Measurements from ENCODE around the gene PRKCQ. TPM values are rescaled to one million over a fixed set of nuclear protein-coding genes. Genes with fewer than 3 reads are reported as not detected.

Gene PRKCQ
- total RNA-seq (10 to 100 TPM; 44.1 to 46.7 TPM), polyA plus RNA-seq (55.3 TPM)

DNA sequence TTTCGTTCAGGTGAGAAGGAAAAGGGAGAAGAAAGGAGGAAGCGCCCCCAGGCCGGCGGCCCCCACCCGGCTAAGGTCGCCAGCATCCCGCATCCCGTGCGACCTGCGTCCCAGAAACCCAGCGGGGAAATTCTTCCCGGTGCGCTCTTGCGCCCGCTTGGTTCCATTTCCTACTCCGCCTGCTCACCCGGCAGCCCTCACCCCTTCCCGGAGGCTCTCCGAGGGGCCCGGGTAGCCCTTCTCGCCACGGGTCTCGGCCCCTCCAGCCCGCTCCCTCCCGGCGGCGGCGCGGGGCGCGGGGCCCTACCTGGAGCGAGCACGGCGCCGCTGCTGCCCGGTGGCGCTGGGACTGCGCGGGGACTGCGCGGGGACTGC, at the start of gene PRKCQ:
TSS of gene PRKCQ (minus strand) at position 373 of the 375 bp plus-strand sequence. CDS start 65,141 bp downstream, outside the sequence.
- DNase-seq = no peak
- CTCF ChIA-PET = interaction anchor here (1.0 to 3.7 kb wide), 13 partner anchors 13 to 139 kb away, joined by 3 to 39 read pairs (median 5); no protein-coding TSS in a partner anchor
- H3K36me3 Mint-ChIP-seq = peaks cover 10 to 55% (median 15%) of the 10 kb centered on the region in 3 donors

GRCh38 chr10:6625428-6625827, 45.4 kb upstream of the PRKCQ start:
- Histone ChIP-seq H3K36me3 (ENCODE audit: insufficient read depth, low read length) (no peaks in the 10 kb centered on the region), H3K4me1 (ENCODE audit: insufficient read depth, low read length) (no peaks in the 10 kb centered on the region), H3K9me3 (ENCODE audit: low read length) (no peaks in the 10 kb centered on the region), H3K27me3 (ENCODE audit: insufficient read depth, low read length, poor library complexity, severe bottlenecking) (no peaks in the 10 kb centered on the region), H3K27ac (ENCODE audit: low read depth, low read length) (no peak overlapping the region), H3K4me3 (ENCODE audit: low read length) (no peak overlapping the region)
- peak overlapping the region in 2 of 8 donors; percentile 8 to 22 for H3K27ac Mint-ChIP-seq
- POLR2A ChIA-PET = interaction anchor here (1.2 kb wide), 1 partner anchor 63 kb away, joined by 3 read pairs; no protein-coding TSS in a partner anchor
- peaks cover 7 to 27% (median 27%) of the 10 kb centered on the region in 3 donors for H3K36me3 Mint-ChIP-seq
- no peaks in the 10 kb centered on the region for H3K9me3 Mint-ChIP-seq
- peaks cover 0 to 14% (median 8%) of the 10 kb centered on the region in 3 donors for H3K4me1 Mint-ChIP-seq
- no peak overlapping the region for H3K4me3 Mint-ChIP-seq
- peaks cover 0 to 5% of the 10 kb centered on the region in 2 donors for H3K27me3 Mint-ChIP-seq
- peak in 1 of 5 donors; percentile 31 for DNase-seq
- CTCF ChIA-PET = interaction anchor here (0.7 kb wide), 1 partner anchor 43 kb away, joined by 3 read pairs; no protein-coding TSS in a partner anchor

More for the DNA sequence above, at the start of gene PRKCQ:
- Histone ChIP-seq H3K4me1 (ENCODE audit: insufficient read depth, low read length) (peaks cover 60% of the 10 kb centered on the region), H3K9me3 (ENCODE audit: low read length) (no peaks in the 10 kb centered on the region), H3K36me3 (ENCODE audit: insufficient read depth, low read length) (no peaks in the 10 kb centered on the region), H3K27ac (ENCODE audit: low read depth, low read length) (peak within 1 kb of the TSS; percentile 83), H3K27me3 (ENCODE audit: insufficient read depth, low read length, poor library complexity, severe bottlenecking) (no peaks in the 10 kb centered on the region), H3K4me3 (ENCODE audit: low read length) (peak within 1 kb of the TSS; percentile 81)
- Mint-ChIP-seq H3K4me1 (peaks cover 62 to 70% (median 70%) of the 10 kb centered on the region in 3 donors), H3K4me3 (peak within 1 kb of the TSS; percentile 88 to 98 (median 94)), H3K9me3 (no peaks in the 10 kb centered on the region), H3K27me3 (no peaks in the 10 kb centered on the region), H3K27ac (peak within 1 kb of the TSS; percentile 91 to 99 (median 96))
- POLR2A ChIA-PET = interaction anchor here (0.9 to 1.6 kb wide), 5 partner anchors 13 to 106 kb away, joined by 3 to 5 read pairs (median 4); no protein-coding TSS in a partner anchor

DNA sequence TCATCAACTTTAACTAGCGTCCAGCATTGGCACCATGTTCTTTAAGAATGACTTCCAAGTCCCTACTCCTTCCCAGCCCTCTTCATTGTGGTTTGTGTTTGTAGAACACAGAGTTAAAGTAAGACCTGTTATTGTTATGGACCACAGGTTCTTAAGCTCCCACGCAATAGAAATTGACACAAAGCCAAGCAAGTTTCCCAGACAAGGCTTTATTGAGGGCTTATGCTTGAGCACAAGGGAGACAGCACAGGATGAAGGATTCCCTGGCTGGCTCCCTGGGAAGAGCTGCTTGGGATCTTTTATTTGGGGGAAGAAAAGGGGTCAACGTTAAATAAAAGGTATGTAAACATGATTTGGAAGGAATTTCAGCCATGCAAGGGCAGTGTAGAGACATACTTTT, 44.3 kb upstream of the PRKCQ start:
- Histone ChIP-seq H3K4me1 (ENCODE audit: insufficient read depth, low read length) (no peaks in the 10 kb centered on the region), H3K27ac (ENCODE audit: low read depth, low read length) (no peak overlapping the region), H3K4me3 (ENCODE audit: low read length) (no peak overlapping the region), H3K9me3 (ENCODE audit: low read length) (no peaks in the 10 kb centered on the region), H3K36me3 (ENCODE audit: insufficient read depth, low read length) (no peaks in the 10 kb centered on the region), H3K27me3 (ENCODE audit: insufficient read depth, low read length, poor library complexity, severe bottlenecking) (no peaks in the 10 kb centered on the region)
- no peaks in the 10 kb centered on the region for H3K9me3 Mint-ChIP-seq
- no peak overlapping the region for H3K4me3 Mint-ChIP-seq
- POLR2A ChIA-PET = interaction anchor here (0.5 to 1.2 kb wide), 2 partner anchors 62 to 786 kb away, joined by 3 read pairs; partner anchors contain the start of gene SFMBT2
- peaks cover 0 to 14% (median 8%) of the 10 kb centered on the region in 3 donors for H3K4me1 Mint-ChIP-seq
- CTCF ChIA-PET = no interaction called here
- no peak for DNase-seq
- H3K36me3 Mint-ChIP-seq = peaks cover 7 to 27% (median 27%) of the 10 kb centered on the region in 3 donors
- peaks cover 0 to 3% of the 10 kb centered on the region in 2 donors for H3K27me3 Mint-ChIP-seq
- H3K27ac Mint-ChIP-seq = no peak overlapping the region

GRCh38 chr10:6622921-6623320, 42.8 kb upstream of the PRKCQ start:
- no peak overlapping the region for H3K4me3 Mint-ChIP-seq
- POLR2A ChIA-PET = no interaction called here
- Histone ChIP-seq H3K27me3 (ENCODE audit: insufficient read depth, low read length, poor library complexity, severe bottlenecking) (no peaks in the 10 kb centered on the region), H3K9me3 (ENCODE audit: low read length) (no peaks in the 10 kb centered on the region), H3K36me3 (ENCODE audit: insufficient read depth, low read length) (no peaks in the 10 kb centered on the region), H3K4me1 (ENCODE audit: insufficient read depth, low read length) (no peaks in the 10 kb centered on the region), H3K4me3 (ENCODE audit: low read length) (no peak overlapping the region), H3K27ac (ENCODE audit: low read depth, low read length) (no peak overlapping the region)
- H3K36me3 Mint-ChIP-seq = peaks cover 7 to 27% (median 26%) of the 10 kb centered on the region in 3 donors
- no peaks in the 10 kb centered on the region for H3K9me3 Mint-ChIP-seq
- H3K4me1 Mint-ChIP-seq = peaks cover 0 to 14% (median 8%) of the 10 kb centered on the region in 3 donors
- CTCF ChIA-PET = interaction anchor here (1.1 to 1.6 kb wide), 2 partner anchors 25 to 42 kb away, joined by 4 to 5 read pairs; no protein-coding TSS in a partner anchor
- peaks cover 0 to 3% of the 10 kb centered on the region in 2 donors for H3K27me3 Mint-ChIP-seq
- no peak overlapping the region for H3K27ac Mint-ChIP-seq
- no peak for DNase-seq

DNA sequence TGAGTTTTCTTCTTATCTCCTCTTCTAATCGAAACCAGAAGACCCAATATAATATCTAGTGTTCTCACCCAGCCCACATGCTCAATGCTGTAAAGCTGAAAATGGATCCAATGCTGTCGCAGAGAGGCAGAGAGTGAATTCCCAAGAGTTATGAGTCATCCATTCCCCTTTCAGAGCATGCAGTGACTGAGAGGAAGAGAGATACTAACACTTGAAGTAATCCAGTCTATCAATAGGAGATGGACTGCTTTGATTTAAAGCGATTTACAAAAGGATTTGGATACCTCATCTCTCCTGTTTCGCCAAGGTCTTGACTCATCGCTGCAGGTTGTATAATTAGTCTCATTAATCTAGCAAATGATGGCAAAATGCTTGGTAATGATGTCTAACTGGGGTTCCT, 41.5 kb upstream of the PRKCQ start:
- Mint-ChIP-seq H3K36me3 (peaks cover 11 to 24% (median 21%) of the 10 kb centered on the region in 3 donors), H3K27ac (no peak overlapping the region), H3K9me3 (no peaks in the 10 kb centered on the region), H3K27me3 (peaks cover 0 to 3% of the 10 kb centered on the region in 2 donors), H3K4me1 (peaks cover 0 to 14% (median 8%) of the 10 kb centered on the region in 3 donors), H3K4me3 (no peak overlapping the region)
- Histone ChIP-seq H3K27me3 (ENCODE audit: insufficient read depth, low read length, poor library complexity, severe bottlenecking) (no peaks in the 10 kb centered on the region), H3K9me3 (ENCODE audit: low read length) (no peaks in the 10 kb centered on the region), H3K4me1 (ENCODE audit: insufficient read depth, low read length) (no peaks in the 10 kb centered on the region), H3K27ac (ENCODE audit: low read depth, low read length) (no peak overlapping the region), H3K4me3 (ENCODE audit: low read length) (no peak overlapping the region), H3K36me3 (ENCODE audit: insufficient read depth, low read length) (no peaks in the 10 kb centered on the region)
- no peak for DNase-seq
- ChIA-PET CTCF (interaction anchor here (1.6 kb wide), 1 partner anchor 26 kb away, joined by 5 read pairs; no protein-coding TSS in a partner anchor), POLR2A (no interaction called here)

DNA sequence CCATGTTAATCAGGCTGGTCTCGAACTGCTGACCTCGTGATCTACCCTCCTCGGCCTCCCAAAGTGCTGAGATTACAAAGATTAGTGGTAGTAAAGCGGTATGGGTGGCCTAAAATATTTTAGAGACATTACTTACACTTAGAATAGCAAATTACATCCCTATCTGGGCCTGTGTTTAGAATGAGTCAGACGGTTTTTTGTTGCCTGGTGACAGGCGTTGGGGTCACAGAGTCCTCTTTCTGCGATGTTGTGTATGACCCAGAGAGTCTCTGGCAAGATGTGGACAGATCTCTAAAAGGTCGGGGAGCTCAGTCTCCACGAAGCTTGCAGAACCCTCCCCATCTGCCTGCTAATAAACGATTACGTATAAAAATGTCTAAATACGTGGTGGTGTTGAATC, 39.6 kb upstream of the PRKCQ start:
- peaks cover 0 to under 1% (median 0%) of the 10 kb centered on the region in 5 donors for H3K9me3 Mint-ChIP-seq
- H3K27me3 Mint-ChIP-seq = peaks cover 0 to 3% of the 10 kb centered on the region in 2 donors
- ChIA-PET CTCF (interaction anchor here (1.0 kb wide), 1 partner anchor 39 kb away, joined by 3 read pairs; no protein-coding TSS in a partner anchor), POLR2A (no interaction called here)
- no peak overlapping the region for H3K27ac Mint-ChIP-seq
- H3K36me3 ChIP-seq (ENCODE audit: insufficient read depth, low read length) = no peaks in the 10 kb centered on the region
- H3K4me3 ChIP-seq (ENCODE audit: low read length) = no peak overlapping the region
- H3K4me3 Mint-ChIP-seq = no peak overlapping the region
- no peaks in the 10 kb centered on the region for H3K4me1 ChIP-seq (ENCODE audit: insufficient read depth, low read length)
- H3K36me3 Mint-ChIP-seq = peaks cover 15 to 26% (median 23%) of the 10 kb centered on the region in 3 donors
- H3K27ac ChIP-seq (ENCODE audit: low read depth, low read length) = no peak overlapping the region
- DNase-seq = no peak
- H3K9me3 ChIP-seq (ENCODE audit: low read length) = no peaks in the 10 kb centered on the region
- no peaks in the 10 kb centered on the region for H3K27me3 ChIP-seq (ENCODE audit: insufficient read depth, low read length, poor library complexity, severe bottlenecking)
- H3K4me1 Mint-ChIP-seq = no peaks in the 10 kb centered on the region

DNA sequence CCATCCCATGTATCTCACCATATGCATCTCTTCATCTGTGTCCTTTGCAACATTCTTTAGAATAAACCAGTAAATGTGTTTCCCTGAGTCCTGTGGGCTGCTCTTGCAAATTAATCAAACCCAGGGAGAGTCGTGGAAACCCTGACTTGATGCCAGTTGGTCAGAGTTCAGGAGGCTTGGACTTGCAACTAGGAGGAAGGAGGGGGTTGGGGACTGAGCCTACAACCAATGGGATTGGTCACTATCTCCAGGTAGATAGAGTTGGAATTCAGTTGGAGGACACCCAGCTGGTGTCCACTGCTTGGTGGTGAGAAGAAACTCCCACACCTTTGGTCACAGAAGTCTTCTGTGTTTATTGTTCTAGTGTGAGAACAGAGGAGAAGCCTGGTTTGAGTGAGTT, 38.3 kb upstream of the PRKCQ start:
- Mint-ChIP-seq H3K4me1 (peaks cover 0 to 5% (median 3%) of the 10 kb centered on the region in 3 donors), H3K36me3 (peaks cover 17 to 24% (median 20%) of the 10 kb centered on the region in 3 donors), H3K27ac (no peak overlapping the region), H3K9me3 (peaks cover 0 to 7% (median 3%) of the 10 kb centered on the region in 5 donors), H3K4me3 (no peak overlapping the region), H3K27me3 (peaks cover 0 to 2% of the 10 kb centered on the region in 2 donors)
- no peaks in the 10 kb centered on the region for H3K27me3 ChIP-seq (ENCODE audit: insufficient read depth, low read length, poor library complexity, severe bottlenecking)
- ChIA-PET CTCF (no interaction called here), POLR2A (no interaction called here)
- H3K27ac ChIP-seq (ENCODE audit: low read depth, low read length) = no peak overlapping the region
- H3K4me3 ChIP-seq (ENCODE audit: low read length) = no peak overlapping the region
- DNase-seq = no peak
- H3K36me3 ChIP-seq (ENCODE audit: insufficient read depth, low read length) = no peaks in the 10 kb centered on the region
- no peaks in the 10 kb centered on the region for H3K9me3 ChIP-seq (ENCODE audit: low read length)
- no peaks in the 10 kb centered on the region for H3K4me1 ChIP-seq (ENCODE audit: insufficient read depth, low read length)

DNA sequence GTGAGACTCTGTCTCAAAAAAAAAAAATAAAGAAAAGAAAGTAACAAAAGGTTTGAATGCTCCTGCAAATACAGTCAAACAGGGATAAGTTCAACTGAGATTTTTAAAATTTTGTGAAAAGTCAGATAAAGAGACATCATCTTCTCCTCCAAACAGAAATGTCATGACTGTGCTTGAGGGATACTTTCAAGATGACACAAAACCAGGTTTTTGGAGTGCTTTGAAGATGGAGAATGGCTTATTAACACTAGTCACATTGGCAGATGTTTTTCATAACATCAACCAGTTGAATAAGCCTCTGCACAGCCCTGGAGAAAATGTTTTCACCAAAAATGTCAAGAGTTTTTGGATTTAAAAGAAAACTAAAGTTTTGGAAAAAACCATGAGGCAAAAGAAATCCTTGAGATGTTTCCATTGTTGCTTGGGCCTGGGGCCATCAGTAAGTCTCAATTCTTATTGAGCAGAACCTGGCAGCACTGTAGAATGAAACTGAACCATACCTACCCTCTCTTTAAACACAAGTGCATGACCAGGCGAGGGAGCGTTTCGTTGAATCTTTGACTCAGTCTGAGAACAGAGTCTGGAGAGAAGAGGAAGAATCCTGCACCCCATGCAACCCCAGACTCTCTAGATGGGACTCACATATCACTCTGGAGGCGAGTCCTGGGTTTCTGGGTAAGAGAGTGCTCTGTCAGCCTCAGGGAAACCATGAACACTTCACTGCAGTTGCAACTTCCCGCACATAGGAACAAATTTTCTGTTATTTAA, 37.4 kb upstream of the PRKCQ start:
- H3K27me3 Mint-ChIP-seq = no peaks in the 10 kb centered on the region
- Histone ChIP-seq H3K9me3 (ENCODE audit: low read length) (no peaks in the 10 kb centered on the region), H3K27me3 (ENCODE audit: insufficient read depth, low read length, poor library complexity, severe bottlenecking) (no peaks in the 10 kb centered on the region), H3K36me3 (ENCODE audit: insufficient read depth, low read length) (no peaks in the 10 kb centered on the region), H3K4me1 (ENCODE audit: insufficient read depth, low read length) (peaks cover 4% of the 10 kb centered on the region), H3K27ac (ENCODE audit: low read depth, low read length) (no peak overlapping the region), H3K4me3 (ENCODE audit: low read length) (no peak overlapping the region)
- H3K27ac Mint-ChIP-seq = no peak overlapping the region
- ChIA-PET CTCF (no interaction called here), POLR2A (no interaction called here)
- peaks cover 15 to 18% (median 17%) of the 10 kb centered on the region in 3 donors for H3K36me3 Mint-ChIP-seq
- no peak for DNase-seq
- peaks cover 5 to 12% (median 10%) of the 10 kb centered on the region in 3 donors for H3K4me1 Mint-ChIP-seq
- H3K4me3 Mint-ChIP-seq = no peak overlapping the region
- H3K9me3 Mint-ChIP-seq = peaks cover 0 to 7% (median 3%) of the 10 kb centered on the region in 5 donors
